ENCODE measurements around the gene AVPR2.

DNA sequence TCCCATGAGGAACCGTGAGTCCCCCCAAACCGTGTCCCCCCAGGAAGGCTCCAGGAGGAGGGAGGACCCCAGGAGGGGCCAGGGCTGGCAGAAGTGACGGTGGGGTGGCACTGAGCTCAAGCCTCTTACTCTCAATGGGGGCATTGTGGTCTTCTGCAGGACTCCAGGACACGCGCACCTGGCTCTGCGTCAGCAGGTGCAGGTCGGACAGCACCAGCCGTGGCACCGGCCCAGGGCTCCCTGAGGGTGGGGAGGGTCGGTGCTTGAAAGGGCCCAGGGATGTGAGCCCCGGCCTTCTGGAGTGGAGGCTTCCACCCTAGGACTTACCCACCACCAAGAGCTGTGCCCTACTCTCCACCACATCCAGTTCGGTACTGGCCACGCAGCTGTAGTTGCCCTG lies 36.8 kb upstream of the AVPR2 start:
- TF ChIP-seq MEF2A (IDR thresholded peaks at IDR 0.05; ENCODE audit: insufficient read depth, low read depth, low read length) (no peak), ZNF24 (IDR thresholded peaks at IDR 0.05) (no peak), SMARCA5 (IDR thresholded peaks at IDR 0.05) (no peak), RELA (IDR thresholded peaks at IDR 0.05; ENCODE audit: borderline replicate concordance, partially characterized antibody) (no peak), EZH2 (IDR thresholded peaks at IDR 0.05; ENCODE audit: borderline replicate concordance, control insufficient read depth, low read depth, low read length) (no peak), NFYB (IDR thresholded peaks at IDR 0.05; ENCODE audit: insufficient read depth, low read depth, low read length) (no peak), ZNF592 (IDR thresholded peaks at IDR 0.05) (no peak), TCF7 (IDR thresholded peaks at IDR 0.05; ENCODE audit: borderline replicate concordance) (no peak)
- TF ChIP-seq, protein P1, sequence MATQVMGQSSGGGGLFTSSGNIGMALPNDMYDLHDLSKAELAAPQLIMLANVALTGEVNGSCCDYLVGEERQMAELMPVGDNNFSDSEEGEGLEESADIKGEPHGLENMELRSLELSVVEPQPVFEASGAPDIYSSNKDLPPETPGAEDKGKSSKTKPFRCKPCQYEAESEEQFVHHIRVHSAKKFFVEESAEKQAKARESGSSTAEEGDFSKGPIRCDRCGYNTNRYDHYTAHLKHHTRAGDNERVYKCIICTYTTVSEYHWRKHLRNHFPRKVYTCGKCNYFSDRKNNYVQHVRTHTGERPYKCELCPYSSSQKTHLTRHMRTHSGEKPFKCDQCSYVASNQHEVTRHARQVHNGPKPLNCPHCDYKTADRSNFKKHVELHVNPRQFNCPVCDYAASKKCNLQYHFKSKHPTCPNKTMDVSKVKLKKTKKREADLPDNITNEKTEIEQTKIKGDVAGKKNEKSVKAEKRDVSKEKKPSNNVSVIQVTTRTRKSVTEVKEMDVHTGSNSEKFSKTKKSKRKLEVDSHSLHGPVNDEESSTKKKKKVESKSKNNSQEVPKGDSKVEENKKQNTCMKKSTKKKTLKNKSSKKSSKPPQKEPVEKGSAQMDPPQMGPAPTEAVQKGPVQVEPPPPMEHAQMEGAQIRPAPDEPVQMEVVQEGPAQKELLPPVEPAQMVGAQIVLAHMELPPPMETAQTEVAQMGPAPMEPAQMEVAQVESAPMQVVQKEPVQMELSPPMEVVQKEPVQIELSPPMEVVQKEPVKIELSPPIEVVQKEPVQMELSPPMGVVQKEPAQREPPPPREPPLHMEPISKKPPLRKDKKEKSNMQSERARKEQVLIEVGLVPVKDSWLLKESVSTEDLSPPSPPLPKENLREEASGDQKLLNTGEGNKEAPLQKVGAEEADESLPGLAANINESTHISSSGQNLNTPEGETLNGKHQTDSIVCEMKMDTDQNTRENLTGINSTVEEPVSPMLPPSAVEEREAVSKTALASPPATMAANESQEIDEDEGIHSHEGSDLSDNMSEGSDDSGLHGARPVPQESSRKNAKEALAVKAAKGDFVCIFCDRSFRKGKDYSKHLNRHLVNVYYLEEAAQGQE (IDR thresholded peaks at IDR 0.05; ENCODE audit: low read depth, low read length): no peak
